CD4-positive, alpha-beta T cell (primary cell): ENCODE results near the gene UIMC1. TPM values are rescaled to one million over a fixed set of nuclear protein-coding genes. Genes with fewer than 3 reads are reported as not detected.

Experiments used
- ATAC-seq: fragments of 200-7000 bp; cut with Tn5 transposase; one replicate; pipeline ENCODE4 v1.10.0; 2022; ENCODE audit warnings: mild to moderate bottlenecking; ENCODE audit not compliant: poor library complexity
- CTCF ChIA-PET: fragments of 350-600 bp; sonication (Branson Sonifier 250); formaldehyde crosslinking; loops from one replicate; lab custom pipeline; 2021; ENCODE audit warnings: antibody characterized with exemption, inconsistent platforms; lab: Charles Lee
- POLR2A ChIA-PET: fragments of 350-600 bp; sonication (Branson Sonifier 250); formaldehyde crosslinking; loops from one replicate; lab custom pipeline; 2021; ENCODE audit warnings: antibody characterized with exemption, inconsistent platforms; lab: Charles Lee
- DNase-seq, 14 experiments: peaks; one replicate each; pipeline ENCODE4 v3.0.0-alpha.2; 2013 to 2020; ENCODE audit warnings: mixed read lengths in 2 of 14
- H3K27ac ChIP-seq, 2 donors: one replicate each; pipeline versions ENCODE4 v1.5.1 to v1.7.0; 2013; ENCODE audit warnings: low read length in 2 of 2, low read depth in 1 of 2, mild to moderate bottlenecking in 1 of 2
- H3K27me3 ChIP-seq, 2 experiments: 1 replicate in 1 of 2; 2 replicates in 1 of 2; pipeline versions ENCODE4 v1.6.1 to v1.7.0; 2013; ENCODE audit warnings: low read length in 2 of 2, control low read depth in 1 of 2, mild to moderate bottlenecking in 1 of 2, moderate library complexity in 1 of 2; ENCODE audit not compliant: insufficient read depth in 2 of 2, control insufficient read depth in 1 of 2
- H3K36me3 ChIP-seq: one replicate; pipeline ENCODE4 v1.6.1; 2013; ENCODE audit warnings: low read length, control low read depth; ENCODE audit not compliant: insufficient read depth
- H3K4me1 ChIP-seq: one replicate; pipeline ENCODE4 v1.6.1; 2013; ENCODE audit warnings: low read length, control low read depth; ENCODE audit not compliant: insufficient read depth
- H3K4me3 ChIP-seq: one replicate; pipeline ENCODE4 v1.5.1; 2013; ENCODE audit warnings: mild to moderate bottlenecking, low read length, moderate library complexity
- H3K9me3 ChIP-seq, 2 experiments: 1 replicate in 1 of 2; 2 replicates in 1 of 2; pipeline versions ENCODE4 v1.6.1 to v1.7.0; 2013; ENCODE audit warnings: low read length in 2 of 2, mild to moderate bottlenecking in 2 of 2, control low read depth in 1 of 2, moderate library complexity in 1 of 2; ENCODE audit not compliant: control insufficient read depth in 1 of 2, insufficient read depth in 1 of 2
- H3K27ac Mint-ChIP-seq: one replicate; pipeline ENCODE4 v1.8.0; 2020; ENCODE audit warnings: mixed read lengths
- H3K27me3 Mint-ChIP-seq: one replicate; pipeline ENCODE4 v1.8.0; 2021; ENCODE audit warnings: mixed read lengths
- H3K36me3 Mint-ChIP-seq: one replicate; pipeline ENCODE4 v1.8.0; 2021; ENCODE audit warnings: low read depth, mixed read lengths
- H3K4me1 Mint-ChIP-seq: one replicate; pipeline ENCODE4 v1.8.0; 2021; ENCODE audit warnings: low read depth, mixed read lengths
- H3K4me3 Mint-ChIP-seq: one replicate; pipeline ENCODE4 v1.8.0; 2020; ENCODE audit warnings: mild to moderate bottlenecking, mixed read lengths
- H3K9me3 Mint-ChIP-seq: one replicate; pipeline ENCODE4 v1.8.0; 2020; ENCODE audit warnings: mixed read lengths
- intact Hi-C, 2 experiments: fragments of 100-400 bp; cut with DNase I in 1 of 2; cut with micrococcal nuclease in 1 of 2; formaldehyde crosslinking; loops; one replicate each; pipeline versions ENCODE4 v1.15.1 to v1.9.0; 2023 to 2025; cut with DNase I, micrococcal nuclease
- total RNA-seq, 174 experiments: library from RNA in 2 of 174; stranded (reverse) in 2 of 174; gene quantifications; one replicate each; pipeline ENCODE4 v1.2.3 and lab custom pipeline; 2021 to 2026
- TF ChIP-seq, protein P1 (sequence below): fragments of 200-600 bp; IDR thresholded peaks from one replicate; pipeline ENCODE4 v1.8.0; 2022; ENCODE audit warnings: antibody characterized with exemption, mild to moderate bottlenecking

The UIMC1 gene
- total RNA-seq, 2 experiments from 2014 or later, result 42.3 to 50.8 TPM

DNA sequence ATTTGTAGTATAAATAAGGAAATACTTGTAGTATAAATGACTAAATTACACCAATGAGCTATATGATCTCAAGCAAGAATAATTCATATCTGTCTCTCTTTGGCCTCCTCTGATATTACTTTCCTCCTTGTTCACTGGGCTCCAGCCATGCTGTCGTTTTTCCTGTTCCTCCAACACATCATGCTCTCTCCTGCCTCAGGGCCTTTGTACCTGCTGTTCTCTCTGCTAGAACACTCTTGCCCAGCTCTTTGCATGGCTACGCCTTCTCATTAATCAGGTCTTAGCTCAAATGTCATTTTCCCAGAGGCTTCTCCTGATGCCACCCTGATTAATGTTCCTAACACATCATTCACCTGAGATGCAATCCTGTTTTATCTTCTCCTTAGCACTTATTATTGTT, 13.5 kb upstream of the UIMC1 start:
- Histone ChIP-seq H3K27me3 (no peaks in the 10 kb centered on the region), H3K9me3 (no peaks in the 10 kb centered on the region), H3K36me3 (no peaks in the 10 kb centered on the region), H3K27ac (no peak overlapping the region), H3K4me3 (no peak overlapping the region), H3K4me1 (peaks cover 23% of the 10 kb centered on the region)
- no peaks in the 10 kb centered on the region for H3K27me3 Mint-ChIP-seq
- ChIA-PET CTCF (interaction anchor here (1.3 to 1.5 kb wide), 3 partner anchors 14 to 52 kb away, joined by 3 to 5 read pairs (median 3); no protein-coding TSS in a partner anchor), POLR2A (interaction anchor here (0.7 to 1.6 kb wide), 2 partner anchors 13 to 15 kb away, joined by 3 to 7 read pairs; partner anchors contain the start of gene UIMC1)
- H3K4me3 Mint-ChIP-seq, result peak overlapping the region; percentile 61
- ATAC-seq (no peak), DNase-seq (no peak)
- H3K4me1 Mint-ChIP-seq, result peaks cover 36% of the 10 kb centered on the region
- H3K36me3 Mint-ChIP-seq, result peaks cover 15% of the 10 kb centered on the region
- H3K27ac Mint-ChIP-seq, result no peak overlapping the region
- intact Hi-C loops, result loop anchor here in 1 of 2 experiments (5.0 kb wide), 1 partner anchor 112 kb away; the partner anchor contains the start of gene NSD1
- H3K9me3 Mint-ChIP-seq, result no peaks in the 10 kb centered on the region
- TF ChIP-seq, protein P1, sequence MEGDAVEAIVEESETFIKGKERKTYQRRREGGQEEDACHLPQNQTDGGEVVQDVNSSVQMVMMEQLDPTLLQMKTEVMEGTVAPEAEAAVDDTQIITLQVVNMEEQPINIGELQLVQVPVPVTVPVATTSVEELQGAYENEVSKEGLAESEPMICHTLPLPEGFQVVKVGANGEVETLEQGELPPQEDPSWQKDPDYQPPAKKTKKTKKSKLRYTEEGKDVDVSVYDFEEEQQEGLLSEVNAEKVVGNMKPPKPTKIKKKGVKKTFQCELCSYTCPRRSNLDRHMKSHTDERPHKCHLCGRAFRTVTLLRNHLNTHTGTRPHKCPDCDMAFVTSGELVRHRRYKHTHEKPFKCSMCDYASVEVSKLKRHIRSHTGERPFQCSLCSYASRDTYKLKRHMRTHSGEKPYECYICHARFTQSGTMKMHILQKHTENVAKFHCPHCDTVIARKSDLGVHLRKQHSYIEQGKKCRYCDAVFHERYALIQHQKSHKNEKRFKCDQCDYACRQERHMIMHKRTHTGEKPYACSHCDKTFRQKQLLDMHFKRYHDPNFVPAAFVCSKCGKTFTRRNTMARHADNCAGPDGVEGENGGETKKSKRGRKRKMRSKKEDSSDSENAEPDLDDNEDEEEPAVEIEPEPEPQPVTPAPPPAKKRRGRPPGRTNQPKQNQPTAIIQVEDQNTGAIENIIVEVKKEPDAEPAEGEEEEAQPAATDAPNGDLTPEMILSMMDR, result no peak

GRCh38 chr5:177018341-177018740, 11.8 kb upstream of the UIMC1 start:
- no peaks in the 10 kb centered on the region for H3K9me3 ChIP-seq
- ChIA-PET POLR2A (no interaction called here), CTCF (no interaction called here)
- peaks cover 15% of the 10 kb centered on the region for H3K4me1 ChIP-seq
- intact Hi-C loops, result no loop called here
- peaks cover 10% of the 10 kb centered on the region for H3K36me3 Mint-ChIP-seq
- H3K27me3 ChIP-seq, result no peaks in the 10 kb centered on the region
- peaks cover 22% of the 10 kb centered on the region for H3K4me1 Mint-ChIP-seq
- H3K27ac Mint-ChIP-seq, result no peak overlapping the region
- no peaks in the 10 kb centered on the region for H3K36me3 ChIP-seq
- no peak overlapping the region for H3K4me3 Mint-ChIP-seq
- no peak overlapping the region for H3K4me3 ChIP-seq
- TF ChIP-seq, protein P1, result no peak
- H3K9me3 Mint-ChIP-seq, result no peaks in the 10 kb centered on the region
- H3K27me3 Mint-ChIP-seq, result no peaks in the 10 kb centered on the region
- DNase-seq, result no peak
- H3K27ac ChIP-seq, result no peak overlapping the region
- no peak for ATAC-seq

DNA sequence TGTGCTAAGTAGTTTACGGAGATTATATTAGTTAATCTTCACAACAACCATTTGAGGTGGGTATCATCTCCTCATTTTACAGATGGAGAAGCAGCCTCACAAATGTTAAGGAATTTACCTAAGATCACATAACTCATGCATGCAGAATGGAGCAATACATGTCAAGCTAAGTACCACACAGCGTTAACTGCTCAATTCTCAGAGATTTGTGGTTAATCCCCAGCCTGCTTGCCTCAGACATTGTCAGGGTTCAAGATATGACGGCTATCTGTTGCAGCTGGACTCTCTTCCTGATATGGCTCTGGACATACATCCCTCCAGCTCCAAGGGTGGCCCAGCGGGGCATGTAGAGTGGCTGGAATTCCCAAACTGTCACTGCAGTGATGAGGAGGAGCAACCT, 8.6 kb upstream of the UIMC1 start:
- DNase-seq (no peak), ATAC-seq (no peak)
- Mint-ChIP-seq H3K27me3 (no peaks in the 10 kb centered on the region), H3K4me3 (no peak overlapping the region), H3K27ac (no peak overlapping the region), H3K9me3 (no peaks in the 10 kb centered on the region), H3K36me3 (no peaks in the 10 kb centered on the region), H3K4me1 (no peaks in the 10 kb centered on the region)
- H3K9me3 ChIP-seq, result no peaks in the 10 kb centered on the region
- H3K36me3 ChIP-seq, result no peaks in the 10 kb centered on the region
- no peaks in the 10 kb centered on the region for H3K4me1 ChIP-seq
- H3K27ac ChIP-seq, result no peak overlapping the region
- no peaks in the 10 kb centered on the region for H3K27me3 ChIP-seq
- ChIA-PET POLR2A (no interaction called here), CTCF (no interaction called here)
- no peak overlapping the region for H3K4me3 ChIP-seq
- intact Hi-C loops, result no loop called here
- TF ChIP-seq, protein P1, result no peak
